ENCODE measurements around the gene RPL13. TPM values are rescaled to one million over a fixed set of nuclear protein-coding genes. Genes with fewer than 3 reads are reported as not detected.

Gene RPL13
- total RNA-seq, 2 experiments from 2014 or later, result 2,153 to 2,209 TPM

DNA sequence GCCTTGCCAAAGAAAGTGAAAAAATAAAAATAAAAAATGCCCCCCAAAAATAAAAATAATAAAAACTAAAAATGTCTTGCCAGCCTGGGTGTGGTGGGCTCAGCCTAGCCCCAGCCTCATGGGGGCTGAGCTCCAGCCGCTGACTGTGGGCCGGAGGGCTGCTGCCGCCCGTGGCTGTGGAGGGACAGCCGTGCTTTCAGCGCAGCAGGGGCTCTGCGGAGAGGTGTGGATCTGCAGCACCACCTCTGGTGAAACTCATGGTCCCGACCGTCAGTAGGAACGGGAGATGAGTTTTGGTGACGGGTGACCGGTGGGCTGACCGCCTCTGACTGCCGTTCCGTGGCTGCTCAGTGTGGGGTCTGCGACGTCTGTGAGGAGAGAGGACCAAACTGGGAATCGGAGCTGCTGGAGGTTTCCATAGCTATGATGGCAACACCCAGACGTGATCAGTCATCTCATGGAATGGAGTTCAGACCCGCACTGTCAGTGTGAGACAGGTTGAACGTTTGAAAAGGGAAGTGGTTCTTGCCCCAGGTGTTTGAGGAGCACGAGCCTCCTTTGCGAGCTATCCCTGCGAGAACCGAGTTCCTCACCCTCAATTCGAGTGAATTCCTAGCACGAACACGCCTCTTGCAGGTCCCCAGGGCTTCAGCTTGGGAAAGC lies 12.0 kb upstream of the RPL13 start:
- no peak overlapping the region for H3K4me3 Mint-ChIP-seq
- H3K4me1 Mint-ChIP-seq, result peaks cover 5% of the 10 kb centered on the region
- H3K36me3 Mint-ChIP-seq, result peaks cover 5% of the 10 kb centered on the region
- ATAC-seq (no peak), DNase-seq (no peak)
- no peaks in the 10 kb centered on the region for H3K9me3 Mint-ChIP-seq (ENCODE audit: low read depth)
- H3K27me3 Mint-ChIP-seq, result no peaks in the 10 kb centered on the region
- H3K27ac Mint-ChIP-seq, result no peak overlapping the region
- CTCF ChIA-PET, result interaction anchor here (0.9 to 1.8 kb wide), 3 partner anchors 9 to 23 kb away, joined by 3 to 11 read pairs (median 4); no protein-coding TSS in a partner anchor

DNA sequence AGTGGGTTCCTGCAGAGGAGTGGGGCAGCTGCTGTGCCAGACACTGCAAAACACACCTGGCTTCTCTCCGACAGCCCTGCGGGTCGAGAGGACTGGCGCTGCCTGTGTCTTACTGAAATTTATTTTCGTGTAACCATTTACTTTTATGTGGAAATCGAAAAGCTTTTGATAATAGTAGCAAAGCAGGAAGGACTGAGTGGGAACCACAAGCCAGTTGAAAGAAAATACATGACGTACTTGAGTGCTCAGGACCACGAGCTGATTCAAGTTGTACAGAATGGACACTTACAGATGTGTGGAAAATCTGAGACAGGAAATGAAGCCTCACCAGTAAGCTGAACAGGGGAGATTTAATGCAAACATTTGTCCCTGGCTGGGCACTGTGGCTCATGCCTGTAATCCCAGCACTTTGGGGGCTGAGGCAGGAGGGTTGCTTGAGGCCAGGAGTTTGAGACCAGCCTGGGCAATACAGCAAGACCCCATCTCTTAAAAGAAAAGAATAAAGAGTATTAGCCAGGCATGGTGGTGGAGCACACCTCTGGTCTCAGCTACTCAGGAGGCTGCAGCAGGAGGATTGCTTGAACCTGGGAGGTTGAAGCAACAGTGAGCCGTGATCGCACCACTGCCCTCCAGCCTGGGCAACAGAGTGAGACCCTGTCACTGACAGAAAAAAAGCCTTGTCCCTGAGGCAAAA lies 11.3 kb upstream of the RPL13 start:
- ATAC-seq (peak; percentile 54), DNase-seq (no peak)
- H3K27ac Mint-ChIP-seq, result peak overlapping the region; percentile 71
- no peaks in the 10 kb centered on the region for H3K9me3 Mint-ChIP-seq (ENCODE audit: low read depth)
- no peaks in the 10 kb centered on the region for H3K27me3 Mint-ChIP-seq
- CTCF ChIA-PET, result interaction anchor here (0.9 to 1.8 kb wide), 3 partner anchors 8 to 23 kb away, joined by 3 to 11 read pairs (median 4); no protein-coding TSS in a partner anchor
- H3K4me1 Mint-ChIP-seq, result peaks cover 5% of the 10 kb centered on the region
- H3K4me3 Mint-ChIP-seq, result no peak overlapping the region
- peaks cover 5% of the 10 kb centered on the region for H3K36me3 Mint-ChIP-seq

DNA sequence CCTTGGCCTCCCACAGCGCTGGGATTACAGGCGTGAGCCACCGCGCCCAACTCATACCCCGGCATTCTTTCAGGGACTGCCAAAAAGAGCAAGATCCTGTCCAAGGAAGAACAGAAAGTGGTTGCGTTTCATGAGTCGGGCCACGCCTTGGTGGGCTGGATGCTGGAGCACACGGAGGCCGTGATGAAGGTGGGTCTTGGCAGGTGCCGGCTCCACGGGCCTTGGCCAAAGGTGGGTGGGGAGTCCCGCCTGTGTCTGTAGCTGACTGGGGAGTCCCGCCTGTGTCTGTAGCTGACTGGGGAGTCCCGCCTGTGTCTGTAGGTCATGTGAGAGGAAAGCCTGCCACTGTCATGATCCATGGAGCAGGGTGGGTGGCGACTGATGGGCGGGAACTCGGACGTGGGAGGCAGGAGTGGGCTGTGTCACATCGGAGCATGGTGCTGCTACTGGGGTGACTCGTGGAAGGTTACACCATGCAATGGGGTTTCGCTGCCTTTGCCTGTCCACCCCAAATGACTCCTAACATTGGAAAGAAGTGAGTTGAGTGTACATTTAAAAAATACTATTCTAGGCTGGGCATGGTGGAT lies 10.0 kb upstream of the RPL13 start:
- ATAC-seq (no peak), DNase-seq (no peak)
- peaks cover 6% of the 10 kb centered on the region for H3K36me3 Mint-ChIP-seq
- no peaks in the 10 kb centered on the region for H3K9me3 Mint-ChIP-seq (ENCODE audit: low read depth)
- CTCF ChIA-PET, result interaction anchor here (1.8 kb wide), 1 partner anchor 7 kb away, joined by 11 read pairs; no protein-coding TSS in a partner anchor
- no peak overlapping the region for H3K27ac Mint-ChIP-seq
- peaks cover 5% of the 10 kb centered on the region for H3K4me1 Mint-ChIP-seq
- H3K4me3 Mint-ChIP-seq, result no peak overlapping the region
- H3K27me3 Mint-ChIP-seq, result no peaks in the 10 kb centered on the region

DNA sequence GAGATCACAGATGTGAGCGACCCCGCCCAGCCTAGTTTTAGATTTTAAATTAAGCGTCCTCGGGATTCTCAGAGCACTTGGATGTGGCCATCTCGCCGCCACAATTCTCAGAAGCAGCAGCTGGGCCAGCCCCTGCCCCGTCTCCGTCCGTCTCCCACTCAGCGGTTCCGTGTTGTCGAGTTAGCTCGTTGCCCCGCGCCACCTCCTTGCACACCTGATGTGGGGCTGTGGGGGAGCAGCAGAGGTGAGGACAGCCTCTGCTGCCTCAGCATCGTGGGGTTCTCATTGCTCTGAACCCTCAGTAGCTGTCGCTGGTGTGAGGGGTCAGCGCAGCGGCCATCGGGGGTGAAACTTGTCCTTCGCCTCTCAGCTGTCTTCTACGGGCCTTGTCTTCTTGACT lies 8.2 kb upstream of the RPL13 start:
- H3K27me3 Mint-ChIP-seq, result no peaks in the 10 kb centered on the region

DNA sequence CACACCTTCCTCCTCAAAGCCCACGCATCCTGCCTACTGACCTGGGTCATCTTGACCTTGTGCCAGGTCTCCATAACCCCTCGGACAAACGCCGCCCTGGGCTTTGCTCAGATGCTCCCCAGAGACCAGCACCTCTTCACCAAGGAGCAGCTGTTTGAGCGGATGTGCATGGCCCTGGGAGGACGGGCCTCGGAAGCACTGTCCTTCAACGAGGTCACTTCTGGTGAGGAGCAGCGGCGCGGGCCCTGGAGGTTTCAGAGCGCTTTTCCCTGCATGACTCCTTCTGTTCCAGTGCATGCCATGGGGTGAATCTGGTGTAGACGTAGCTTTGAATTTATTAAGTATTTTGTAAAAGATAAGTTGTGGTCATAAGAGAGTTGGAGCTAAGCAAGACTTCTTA lies 7.6 kb upstream of the RPL13 start:
- Mint-ChIP-seq H3K9me3 (ENCODE audit: low read depth) (no peaks in the 10 kb centered on the region), H3K4me1 (peaks cover 24% of the 10 kb centered on the region), H3K27ac (no peak overlapping the region), H3K4me3 (no peak overlapping the region), H3K27me3 (no peaks in the 10 kb centered on the region), H3K36me3 (peaks cover 10% of the 10 kb centered on the region)
- CTCF ChIA-PET, result no interaction called here
- ATAC-seq (no peak), DNase-seq (no peak)

More for the DNA sequence above, 8.2 kb upstream of the RPL13 start:
- peaks cover 11% of the 10 kb centered on the region for H3K36me3 Mint-ChIP-seq
- H3K4me3 Mint-ChIP-seq, result no peak overlapping the region
- no peaks in the 10 kb centered on the region for H3K9me3 Mint-ChIP-seq (ENCODE audit: low read depth)
- no peak overlapping the region for H3K27ac Mint-ChIP-seq
- DNase-seq (no peak), ATAC-seq (no peak)
- peaks cover 18% of the 10 kb centered on the region for H3K4me1 Mint-ChIP-seq
- CTCF ChIA-PET, result no interaction called here

DNA sequence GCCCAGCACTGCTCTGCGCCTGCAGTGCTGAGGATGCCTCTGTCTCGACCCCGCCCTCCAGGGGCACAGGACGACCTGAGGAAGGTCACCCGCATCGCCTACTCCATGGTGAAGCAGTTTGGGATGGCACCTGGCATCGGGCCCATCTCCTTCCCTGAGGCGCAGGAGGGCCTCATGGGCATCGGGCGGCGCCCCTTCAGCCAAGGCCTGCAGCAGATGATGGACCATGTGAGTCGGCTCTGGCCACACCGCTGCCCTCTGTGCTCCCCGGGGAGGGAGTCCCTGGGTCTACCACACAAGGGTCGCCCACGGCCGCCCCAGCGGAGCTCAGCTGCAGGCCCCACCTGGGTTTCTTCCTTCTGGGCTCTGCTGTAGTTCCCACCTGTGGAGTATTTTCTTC lies 6.7 kb upstream of the RPL13 start:
- H3K4me1 Mint-ChIP-seq, result peaks cover 24% of the 10 kb centered on the region
- no peak overlapping the region for H3K27ac Mint-ChIP-seq
- DNase-seq, result no peak
- CTCF ChIA-PET, result no interaction called here
- H3K36me3 Mint-ChIP-seq, result peaks cover 6% of the 10 kb centered on the region
- no peak for ATAC-seq
- H3K9me3 Mint-ChIP-seq (ENCODE audit: low read depth), result no peaks in the 10 kb centered on the region
- no peak overlapping the region for H3K4me3 Mint-ChIP-seq
- H3K27me3 Mint-ChIP-seq, result no peaks in the 10 kb centered on the region

DNA sequence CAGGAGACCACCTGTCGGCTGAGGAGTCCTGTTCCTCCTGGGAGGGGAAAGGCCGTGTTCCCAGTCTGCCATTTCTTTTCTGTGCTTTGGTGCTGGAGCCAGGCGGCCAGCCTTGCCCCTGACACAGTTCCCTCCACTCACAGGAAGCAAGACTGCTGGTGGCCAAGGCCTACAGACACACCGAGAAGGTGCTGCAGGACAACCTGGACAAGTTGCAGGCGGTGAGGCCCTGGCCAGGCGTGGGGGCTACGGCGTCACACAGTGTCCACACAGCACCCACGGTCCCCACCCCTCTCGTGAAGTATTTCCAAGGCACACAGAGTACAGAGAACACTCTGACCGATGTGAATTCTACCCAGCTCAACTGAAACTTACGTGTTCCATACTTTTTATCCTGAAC lies 6.1 kb upstream of the RPL13 start:
- Mint-ChIP-seq H3K36me3 (peaks cover 6% of the 10 kb centered on the region), H3K4me3 (no peak overlapping the region), H3K4me1 (peaks cover 21% of the 10 kb centered on the region), H3K27me3 (no peaks in the 10 kb centered on the region), H3K9me3 (ENCODE audit: low read depth) (no peaks in the 10 kb centered on the region), H3K27ac (no peak overlapping the region)
- ATAC-seq (no peak), DNase-seq (no peak)
- CTCF ChIA-PET, result interaction anchor here (1.0 kb wide), 1 partner anchor 244 kb away, joined by 3 read pairs; no protein-coding TSS in a partner anchor

DNA sequence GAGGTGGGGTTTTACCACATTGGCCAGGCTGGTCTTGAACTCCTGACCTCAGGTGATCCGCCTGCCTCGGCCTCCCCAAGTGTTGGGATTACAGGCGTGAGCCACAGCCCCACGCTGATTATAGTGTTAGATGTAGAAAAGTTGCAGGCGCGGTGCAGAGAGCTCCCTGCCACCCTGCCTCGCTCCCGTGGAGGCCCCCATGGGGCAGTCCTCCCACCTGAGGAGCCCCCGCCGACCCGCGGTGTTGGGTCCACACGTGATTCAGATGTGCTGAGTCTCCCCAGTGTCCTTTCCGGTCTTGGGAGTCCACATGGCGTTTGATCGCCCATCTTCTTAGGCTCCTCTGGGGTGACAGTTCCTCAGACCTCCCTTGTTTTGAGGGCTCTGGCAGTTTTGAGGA lies 5.2 kb upstream of the RPL13 start:
- DNase-seq (no peak), ATAC-seq (no peak)
- Mint-ChIP-seq H3K4me3 (no peak overlapping the region), H3K4me1 (peaks cover 26% of the 10 kb centered on the region), H3K27me3 (no peaks in the 10 kb centered on the region), H3K36me3 (peaks cover 6% of the 10 kb centered on the region), H3K9me3 (ENCODE audit: low read depth) (no peaks in the 10 kb centered on the region), H3K27ac (no peak overlapping the region)
- CTCF ChIA-PET, result interaction anchor here (1.0 to 1.4 kb wide), 2 partner anchors 222 to 245 kb away, joined by 3 read pairs; no protein-coding TSS in a partner anchor

DNA sequence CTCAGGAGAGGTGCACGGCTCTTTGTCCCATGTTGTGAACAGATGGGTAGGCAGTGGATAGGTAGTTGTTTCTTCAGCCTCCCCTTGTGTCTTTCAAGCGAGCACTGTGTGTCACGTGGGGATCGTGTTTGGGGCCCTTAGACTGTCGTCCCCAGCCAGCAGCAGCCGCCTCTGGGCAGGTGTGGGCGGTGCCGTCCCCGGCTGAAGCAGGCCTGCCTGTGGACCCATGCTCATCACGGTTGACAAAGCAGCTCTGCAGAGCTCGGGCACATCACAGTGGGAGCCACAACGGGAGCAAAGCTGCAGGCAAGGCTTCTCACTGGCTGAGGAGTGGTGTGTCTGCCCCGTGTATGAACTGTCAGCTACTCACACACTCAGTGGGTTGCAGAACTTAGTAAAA lies 4.7 kb upstream of the RPL13 start:
- DNase-seq, result no peak
- H3K4me3 Mint-ChIP-seq, result no peak overlapping the region
- no peaks in the 10 kb centered on the region for H3K9me3 Mint-ChIP-seq (ENCODE audit: low read depth)
- H3K27ac Mint-ChIP-seq, result no peak overlapping the region
- H3K36me3 Mint-ChIP-seq, result peaks cover 6% of the 10 kb centered on the region
- CTCF ChIA-PET, result interaction anchor here (1.0 to 2.0 kb wide), 3 partner anchors 46 to 315 kb away, joined by 3 to 9 read pairs (median 3); no protein-coding TSS in a partner anchor
- ATAC-seq, result no peak
- H3K27me3 Mint-ChIP-seq, result no peaks in the 10 kb centered on the region
- peaks cover 26% of the 10 kb centered on the region for H3K4me1 Mint-ChIP-seq

DNA sequence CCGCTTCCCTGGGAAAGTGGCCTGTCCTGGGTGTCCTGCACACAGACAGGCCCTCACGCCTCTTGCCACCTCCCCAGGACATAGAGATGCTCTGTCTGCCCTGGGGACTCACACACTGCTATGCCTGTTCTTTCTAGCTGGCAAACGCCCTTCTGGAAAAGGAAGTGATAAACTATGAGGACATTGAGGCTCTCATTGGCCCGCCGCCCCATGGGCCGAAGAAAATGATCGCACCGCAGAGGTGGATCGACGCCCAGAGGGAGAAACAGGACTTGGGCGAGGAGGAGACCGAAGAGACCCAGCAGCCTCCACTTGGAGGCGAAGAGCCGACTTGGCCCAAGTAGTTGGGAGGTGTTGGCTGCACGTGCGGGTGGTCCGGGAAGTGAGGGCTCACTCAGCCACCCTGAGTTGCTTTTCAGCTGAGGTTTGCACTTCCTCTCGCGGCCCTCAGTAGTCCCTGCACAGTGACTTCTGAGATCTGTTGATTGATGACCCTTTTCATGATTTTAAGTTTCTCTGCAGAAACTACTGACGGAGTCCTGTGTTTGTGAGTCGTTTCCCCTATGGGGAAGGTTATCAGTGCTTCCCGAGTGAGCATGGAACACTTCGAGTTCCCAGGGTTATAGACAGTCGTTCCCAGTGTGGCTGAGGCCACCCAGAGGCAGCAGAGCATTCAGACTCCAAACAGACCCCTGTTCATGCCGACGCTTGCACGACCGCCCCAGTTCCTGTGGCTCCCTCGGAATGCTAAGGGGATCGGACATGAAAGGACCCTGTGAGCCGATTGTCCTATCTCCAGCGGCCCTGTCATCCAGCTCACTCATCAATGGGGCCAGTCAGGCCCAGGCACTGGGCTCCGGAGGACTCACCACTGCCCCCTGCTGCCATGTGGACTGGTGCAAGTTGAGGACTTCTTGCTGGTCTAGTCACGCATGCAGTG lies 3.5 kb upstream of the RPL13 start:
- no peak overlapping the region for H3K4me3 Mint-ChIP-seq
- peak overlapping the region; percentile 67 for H3K27ac Mint-ChIP-seq
- peaks cover 31% of the 10 kb centered on the region for H3K4me1 Mint-ChIP-seq
- H3K36me3 Mint-ChIP-seq, result peaks cover 15% of the 10 kb centered on the region
- DNase-seq (peak; percentile 91), ATAC-seq (peak; percentile 46)
- H3K27me3 Mint-ChIP-seq, result no peaks in the 10 kb centered on the region
- no peaks in the 10 kb centered on the region for H3K9me3 Mint-ChIP-seq (ENCODE audit: low read depth)
- CTCF ChIA-PET, result interaction anchor here (0.9 to 2.0 kb wide), 11 partner anchors 8 to 316 kb away, joined by 3 to 11 read pairs (median 4); no protein-coding TSS in a partner anchor

DNA sequence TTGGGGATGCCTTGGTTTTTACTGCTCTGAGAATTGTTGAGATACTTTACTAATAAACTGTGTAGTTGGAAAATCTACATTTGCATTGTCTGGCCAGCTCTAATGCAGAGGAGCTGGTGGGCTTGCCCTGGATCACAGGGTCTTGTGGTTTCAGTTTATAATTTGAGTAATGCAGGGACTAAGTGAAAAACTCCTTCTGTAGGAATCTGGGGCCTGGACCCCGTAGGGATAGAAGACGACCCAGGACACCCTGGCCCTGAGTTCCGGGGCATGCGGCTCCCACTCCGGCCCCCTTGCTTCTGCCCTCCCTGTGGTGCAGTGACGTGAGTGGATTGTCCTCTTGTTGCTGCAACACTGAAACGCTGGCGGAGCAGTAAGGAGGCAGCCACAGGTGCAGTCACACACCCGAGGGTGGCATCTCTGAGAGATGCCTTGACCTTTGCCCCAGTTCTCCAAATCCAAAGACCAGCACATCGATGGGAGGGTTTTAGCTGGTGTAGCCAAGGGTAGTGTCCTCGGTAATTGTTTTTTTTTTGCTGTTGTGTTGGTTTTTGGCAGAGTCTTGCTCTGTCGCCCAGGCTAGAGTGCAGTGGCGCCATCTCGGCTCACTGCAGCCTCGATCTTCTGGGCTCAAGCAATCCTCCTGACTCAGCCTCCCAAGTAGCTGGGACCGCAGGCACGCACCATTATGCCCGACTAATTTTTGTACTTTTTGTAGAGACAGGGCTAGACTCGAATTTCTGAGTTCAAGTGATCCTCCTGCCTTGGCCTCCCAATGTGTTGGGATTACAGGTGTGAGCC lies 2.6 kb upstream of the RPL13 start:
- H3K4me1 Mint-ChIP-seq, result peaks cover 39% of the 10 kb centered on the region
- peaks cover 24% of the 10 kb centered on the region for H3K36me3 Mint-ChIP-seq
- ATAC-seq, result no peak
- no peaks in the 10 kb centered on the region for H3K9me3 Mint-ChIP-seq (ENCODE audit: low read depth)
- peak overlapping the region; percentile 67 for H3K27ac Mint-ChIP-seq
- CTCF ChIA-PET, result interaction anchor here (0.9 to 2.3 kb wide), 9 partner anchors 9 to 317 kb away, joined by 3 to 11 read pairs (median 4); partner anchors contain the start of gene SPG7
- no peak overlapping the region for H3K4me3 Mint-ChIP-seq
- H3K27me3 Mint-ChIP-seq, result no peaks in the 10 kb centered on the region
- DNase-seq, result no peak
